HCT116 (cell line): ENCODE results near the gene VGF. TPM values are rescaled to one million over a fixed set of nuclear protein-coding genes. Genes with fewer than 3 reads are reported as not detected.

Experiments used
- ATAC-seq: fragments of 200-7000 bp; cut with Tn5 transposase; 2 replicates; pipeline ENCODE4 v1.9.1; 2020; ENCODE audit warnings: mild to moderate bottlenecking, moderate library complexity
- BruUV-seq: library from RNA; stranded (reverse); fragments of 400-500 nt; replicated peaks from 2 replicates; lab custom pipeline; 2021; lab: Mats Ljungman, UMichigan
- CTCF ChIA-PET: fragments of 300-600 bp; sonication (Branson Sonifier 250); formaldehyde crosslinking; loops from one replicate; lab custom pipeline; 2021; ENCODE audit warnings: antibody characterized with exemption; lab: Charles Lee
- POLR2A ChIA-PET: fragments of 300-600, 350-600 bp; sonication (Branson Sonifier 250); formaldehyde crosslinking; loops from one replicate; lab custom pipeline; 2021; ENCODE audit warnings: antibody characterized with exemption; lab: Charles Lee
- RAD21 ChIA-PET, 2 experiments: fragments of 300-600 bp; sonication (Branson Sonifier 250); formaldehyde crosslinking; loops; one replicate each; lab custom pipeline; 2023; ENCODE audit warnings: low total read pairs in 2 of 2; ENCODE audit not compliant: uncharacterized antibody in 2 of 2, unreplicated experiment in 2 of 2, low non-redundant PET in 1 of 2; lab: Charles Lee
- DNase-seq: peaks from one replicate; pipeline ENCODE4 v3.0.0-alpha.2; 2010; ENCODE audit warnings: low read depth, low spot score
- H2AFZ ChIP-seq: fragments of 200-600 bp; shearing (Covaris generic), sonication (generic); 2 replicates; pipeline ENCODE4 v1.6.1; 2017; ENCODE audit warnings: low read depth, mixed run types, mixed read lengths, antibody characterized with exemption, low read length; ENCODE audit not compliant: poor library complexity, severe bottlenecking
- H3K27ac ChIP-seq: 2 replicates; pipeline ENCODE4 v1.5.1; 2012; ENCODE audit warnings: low read depth, low read length
- H3K27me3 ChIP-seq: fragments of 200-600 bp; sonication (generic); 2 replicates; pipeline ENCODE4 v1.6.1; 2016; ENCODE audit warnings: mixed run types, low read length, mixed read lengths; ENCODE audit not compliant: insufficient read depth
- H3K36me3 ChIP-seq, 2 experiments: fragments of 200-500 bp in 1 of 2; fragments of 200-600 bp in 1 of 2; sonication (Bioruptor generic) in 1 of 2; sonication (generic) in 1 of 2; 2 replicates each; pipeline versions ENCODE4 v1.5.1 to v1.6.1; 2014 to 2016; ENCODE audit warnings: low read length in 2 of 2, inconsistent platforms in 1 of 2, mixed read lengths in 1 of 2, mixed run types in 1 of 2; ENCODE audit not compliant: insufficient read depth in 2 of 2, control insufficient read depth in 1 of 2
- H3K4me1 ChIP-seq, 2 experiments: fragments of 200-600 bp in 1 of 2; sonication (generic) in 1 of 2; 2 replicates each; pipeline versions ENCODE4 v1.5.1 to v1.6.1; 2012 to 2017; ENCODE audit warnings: low read length in 2 of 2, inconsistent platforms in 1 of 2, mild to moderate bottlenecking in 1 of 2, mixed read lengths in 1 of 2, mixed run types in 1 of 2, moderate library complexity in 1 of 2; ENCODE audit not compliant: insufficient read depth in 2 of 2, control insufficient read depth in 1 of 2
- H3K4me2 ChIP-seq: fragments of 200-600 bp; sonication (generic); 2 replicates; pipeline ENCODE4 v1.6.1; 2017; ENCODE audit warnings: mixed run types, low read length, mixed read lengths
- H3K4me3 ChIP-seq, 2 experiments: fragments of 200-600 bp in 1 of 2; sonication (generic) in 1 of 2; replicated peaks in 1 of 2; 2 replicates each; pipeline ENCODE4 v1.5.1; 2011 to 2016; ENCODE audit warnings: low read length in 2 of 2, control low read depth in 1 of 2, low read depth in 1 of 2, mild to moderate bottlenecking in 1 of 2, mixed read lengths in 1 of 2, mixed run types in 1 of 2
- H3K79me2 ChIP-seq: fragments of 200-600 bp; sonication (generic); 2 replicates; pipeline ENCODE4 v1.6.1; 2017; ENCODE audit warnings: mild to moderate bottlenecking, mixed run types, low read length, moderate library complexity, mixed read lengths; ENCODE audit not compliant: insufficient read depth
- H3K9ac ChIP-seq: fragments of 200-600 bp; sonication (generic); 2 replicates; pipeline ENCODE4 v1.6.1; 2016; ENCODE audit warnings: low read length, mixed read lengths
- H3K9me2 ChIP-seq: fragments of 200-600 bp; sonication (generic), shearing (Covaris generic); 2 replicates; pipeline ENCODE4 v1.6.1; 2017; ENCODE audit warnings: mixed run types, mild to moderate bottlenecking, moderate library complexity; ENCODE audit not compliant: insufficient read depth
- H3K9me3 ChIP-seq, 2 experiments: fragments of 200-500 bp in 1 of 2; fragments of 200-600 bp in 1 of 2; sonication (Bioruptor generic) in 1 of 2; sonication (generic) in 1 of 2; 2 replicates each; pipeline ENCODE4 v1.6.1; 2014 to 2017; ENCODE audit warnings: low read length in 2 of 2, mixed read lengths in 2 of 2, inconsistent platforms in 1 of 2, low read depth in 1 of 2, mild to moderate bottlenecking in 1 of 2, mixed run types in 1 of 2, moderate library complexity in 1 of 2; ENCODE audit not compliant: control insufficient read depth in 1 of 2, insufficient read depth in 1 of 2
- H4K20me1 ChIP-seq: fragments of 200-600 bp; sonication (generic), shearing (Covaris generic); 2 replicates; pipeline ENCODE4 v1.6.1; 2017; ENCODE audit warnings: mixed run types, mild to moderate bottlenecking, moderate library complexity; ENCODE audit not compliant: insufficient read depth
- CBX3 ChIP-seq: IDR thresholded peaks from 2 replicates; pipeline ENCODE4 v1.6.1; 2012; ENCODE audit warnings: low read depth
- EGR1 ChIP-seq: IDR thresholded peaks from 2 replicates; pipeline ENCODE4 v1.6.1; 2012; ENCODE audit warnings: low read depth
- ELF1 ChIP-seq: IDR thresholded peaks from 2 replicates; pipeline ENCODE4 v1.6.1; 2012; ENCODE audit warnings: low read depth, borderline replicate concordance
- FOSL1 ChIP-seq: IDR thresholded peaks from 2 replicates; pipeline ENCODE4 v1.6.1; 2012; ENCODE audit warnings: low read depth
- POLR2A ChIP-seq: IDR thresholded peaks from 2 replicates; pipeline ENCODE4 v1.7.0; 2011; ENCODE audit warnings: borderline replicate concordance; ENCODE audit not compliant: insufficient read depth, insufficient read length; ENCODE audit errors: extremely low read depth
- POLR2AphosphoS5 ChIP-seq: IDR thresholded peaks from 2 replicates; pipeline ENCODE4 v1.6.1; 2011; ENCODE audit warnings: mild to moderate bottlenecking, low read depth, low read length, moderate library complexity
- RAD21 ChIP-seq: IDR thresholded peaks from 2 replicates; pipeline ENCODE4 v1.6.1; 2012; ENCODE audit warnings: low read depth, mild to moderate bottlenecking
- SP1 ChIP-seq: IDR thresholded peaks from 2 replicates; pipeline ENCODE4 v1.6.1; 2012; ENCODE audit warnings: low read depth
- TCF7L2 ChIP-seq: IDR thresholded peaks from 2 replicates; pipeline ENCODE4 v1.7.0; 2011; ENCODE audit warnings: borderline replicate concordance, inconsistent platforms; ENCODE audit not compliant: insufficient read depth, insufficient read length; ENCODE audit errors: extremely low read depth
- ZBTB33 ChIP-seq: IDR thresholded peaks from 2 replicates; pipeline ENCODE4 v1.6.1; 2011; ENCODE audit warnings: mild to moderate bottlenecking, low read length, moderate library complexity; ENCODE audit not compliant: insufficient replicate concordance; ENCODE audit errors: extremely low read depth
- ZFX ChIP-seq: fragments of 450-650 bp; IDR thresholded peaks from 2 replicates; pipeline ENCODE4 v1.6.1; 2017
- intact Hi-C: fragments of 100-400 bp; cut with micrococcal nuclease; formaldehyde crosslinking; loops from 2 replicates; pipeline ENCODE4 v1.10.0; 2022
- total RNA-seq: library from RNA; stranded (reverse); gene quantifications from one replicate; pipeline ENCODE4 v1.2.1, GENCODE V29; 2021; ENCODE audit not compliant: unreplicated experiment
- TF ChIP-seq, protein P1 (sequence below): IDR thresholded peaks from 2 replicates; pipeline ENCODE4 v1.6.1; 2012
- TF ChIP-seq, protein P2 (sequence below): IDR thresholded peaks from 2 replicates; pipeline ENCODE4 v1.6.1; 2012; ENCODE audit warnings: low read depth

The VGF gene
- total RNA-seq, 1 experiment from 2014 or later, result 43.2 TPM

GRCh38 chr7:101154693-101155102 lies 10.7 kb downstream of the VGF start (continued):
- TF ChIP-seq TCF7L2, result no peak
- TF ChIP-seq POLR2A, result no peak
- no peak for TF ChIP-seq CBX3
- TF ChIP-seq SP1, result no peak
- TF ChIP-seq EGR1, result no peak
- TF ChIP-seq RAD21, result no peak

GRCh38 chr7:101153969-101154692 lies 11.2 kb downstream of the VGF start, which contains the start of gene AP1S1:
Gene AP1S1 (plus strand): TSS chr7:101154476. CDS start chr7:101154515, 39 bp downstream.
- Histone ChIP-seq H3K9ac (peak within 1 kb of the TSS; percentile 94), H3K9me2 (no peaks in the 10 kb centered on the region), H3K36me3 (peaks cover 4 to 30% of the 10 kb centered on the region in 2 experiments; a peak in 3 of 4 replicates), H3K9me3 (no peaks in the 10 kb centered on the region), H3K27ac (peak within 1 kb of the TSS; percentile 78), H3K4me3 (peak within 1 kb of the TSS; percentile 74 to 85), H3K4me1 (peaks cover 28 to 43% of the 10 kb centered on the region in 2 experiments), H2AFZ (no peak within 1 kb of the TSS), H3K79me2 (peaks cover 39% of the 10 kb centered on the region), H4K20me1 (no peaks in the 10 kb centered on the region), H3K4me2 (peak within 1 kb of the TSS; percentile 98), H3K27me3 (no peaks in the 10 kb centered on the region)
- RAD21 ChIA-PET, result no interaction called here
- DNase-seq (peak; percentile 96), ATAC-seq (peak; percentile 89)
- intact Hi-C loops, result no loop called here
- CTCF ChIA-PET, result interaction anchor here (1.0 to 3.1 kb wide), 2 partner anchors 10 to 39 kb away, joined by 4 to 37 read pairs; no protein-coding TSS in a partner anchor
- BruUV-seq, result no TSS peak
- TF ChIP-seq, protein P1, sequence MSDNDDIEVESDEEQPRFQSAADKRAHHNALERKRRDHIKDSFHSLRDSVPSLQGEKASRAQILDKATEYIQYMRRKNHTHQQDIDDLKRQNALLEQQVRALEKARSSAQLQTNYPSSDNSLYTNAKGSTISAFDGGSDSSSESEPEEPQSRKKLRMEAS, result no peak
- TF ChIP-seq POLR2A (no peak), CBX3 (no peak), ZBTB33 (peak; percentile 68), TCF7L2 (no peak), EGR1 (no peak), FOSL1 (no peak), ELF1 (no peak), ZFX (no peak), POLR2AphosphoS5 (peak; percentile 82)
- TF ChIP-seq, protein P2, sequence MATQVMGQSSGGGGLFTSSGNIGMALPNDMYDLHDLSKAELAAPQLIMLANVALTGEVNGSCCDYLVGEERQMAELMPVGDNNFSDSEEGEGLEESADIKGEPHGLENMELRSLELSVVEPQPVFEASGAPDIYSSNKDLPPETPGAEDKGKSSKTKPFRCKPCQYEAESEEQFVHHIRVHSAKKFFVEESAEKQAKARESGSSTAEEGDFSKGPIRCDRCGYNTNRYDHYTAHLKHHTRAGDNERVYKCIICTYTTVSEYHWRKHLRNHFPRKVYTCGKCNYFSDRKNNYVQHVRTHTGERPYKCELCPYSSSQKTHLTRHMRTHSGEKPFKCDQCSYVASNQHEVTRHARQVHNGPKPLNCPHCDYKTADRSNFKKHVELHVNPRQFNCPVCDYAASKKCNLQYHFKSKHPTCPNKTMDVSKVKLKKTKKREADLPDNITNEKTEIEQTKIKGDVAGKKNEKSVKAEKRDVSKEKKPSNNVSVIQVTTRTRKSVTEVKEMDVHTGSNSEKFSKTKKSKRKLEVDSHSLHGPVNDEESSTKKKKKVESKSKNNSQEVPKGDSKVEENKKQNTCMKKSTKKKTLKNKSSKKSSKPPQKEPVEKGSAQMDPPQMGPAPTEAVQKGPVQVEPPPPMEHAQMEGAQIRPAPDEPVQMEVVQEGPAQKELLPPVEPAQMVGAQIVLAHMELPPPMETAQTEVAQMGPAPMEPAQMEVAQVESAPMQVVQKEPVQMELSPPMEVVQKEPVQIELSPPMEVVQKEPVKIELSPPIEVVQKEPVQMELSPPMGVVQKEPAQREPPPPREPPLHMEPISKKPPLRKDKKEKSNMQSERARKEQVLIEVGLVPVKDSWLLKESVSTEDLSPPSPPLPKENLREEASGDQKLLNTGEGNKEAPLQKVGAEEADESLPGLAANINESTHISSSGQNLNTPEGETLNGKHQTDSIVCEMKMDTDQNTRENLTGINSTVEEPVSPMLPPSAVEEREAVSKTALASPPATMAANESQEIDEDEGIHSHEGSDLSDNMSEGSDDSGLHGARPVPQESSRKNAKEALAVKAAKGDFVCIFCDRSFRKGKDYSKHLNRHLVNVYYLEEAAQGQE, result no peak
- POLR2A ChIA-PET, result interaction anchor here (1.0 to 3.1 kb wide), 3 partner anchors 9 to 11 kb away, joined by 3 to 10 read pairs (median 4); no protein-coding TSS in a partner anchor
